HUES48 (cell line): ENCODE data around the gene ITGAD.

Experiments
- H3K27ac ChIP-seq: one replicate; pipeline ENCODE4 v1.7.0; 2013; ENCODE audit warnings: low read depth, low read length, inconsistent platforms
- H3K27me3 ChIP-seq: 2 replicates; pipeline ENCODE4 v1.6.1; 2013; ENCODE audit warnings: mild to moderate bottlenecking, low read length; ENCODE audit not compliant: control insufficient read depth, insufficient read depth
- H3K36me3 ChIP-seq: 2 replicates; pipeline ENCODE4 v1.6.1; 2013; ENCODE audit warnings: low read length; ENCODE audit not compliant: control insufficient read depth, insufficient read depth
- H3K4me1 ChIP-seq: 2 replicates; pipeline ENCODE4 v1.6.1; 2013; ENCODE audit warnings: mild to moderate bottlenecking, low read length; ENCODE audit not compliant: control insufficient read depth, insufficient read depth
- H3K4me3 ChIP-seq: 2 replicates; pipeline ENCODE4 v1.5.1; 2013; ENCODE audit warnings: mild to moderate bottlenecking, low read depth, low read length
- H3K9ac ChIP-seq: 2 replicates; pipeline ENCODE4 v1.6.1; 2013; ENCODE audit warnings: mild to moderate bottlenecking, low read depth, low read length, moderate library complexity
- H3K9me3 ChIP-seq: 2 replicates; pipeline ENCODE4 v1.6.1; 2013; ENCODE audit warnings: low read length; ENCODE audit not compliant: control insufficient read depth, insufficient read depth

Gene ITGAD

GRCh38 chr16:31393056-31393455 is at the start of gene ITGAD:
Gene ITGAD, plus strand, starts transcription at chr16:31393335. Its CDS starts 26 bp downstream, at chr16:31393361.
- Histone ChIP-seq H3K27me3 (no peaks in the 10 kb centered on the region), H3K4me1 (no peaks in the 10 kb centered on the region), H3K36me3 (no peaks in the 10 kb centered on the region), H3K9ac (no peak within 1 kb of the TSS), H3K4me3 (no peak within 1 kb of the TSS), H3K9me3 (no peaks in the 10 kb centered on the region), H3K27ac (no peak within 1 kb of the TSS)

- H3K4me3 ChIP-seq, result no peak overlapping the region
- no peak overlapping the region for H3K27ac ChIP-seq
- no peaks in the 10 kb centered on the region for H3K36me3 ChIP-seq
- H3K4me1 ChIP-seq, result no peaks in the 10 kb centered on the region
- no peaks in the 10 kb centered on the region for H3K9me3 ChIP-seq
- no peak overlapping the region for H3K9ac ChIP-seq
- H3K27me3 ChIP-seq, result no peaks in the 10 kb centered on the region
Observed at GRCh38 chr16:31344712-31345111, 48.4 kb upstream of the ITGAD start.

GRCh38 chr16:31347445-31347844 is 45.7 kb upstream of the ITGAD start:
- Histone ChIP-seq H3K9ac (no peak overlapping the region), H3K36me3 (no peaks in the 10 kb centered on the region), H3K9me3 (no peaks in the 10 kb centered on the region), H3K27ac (no peak overlapping the region), H3K4me1 (no peaks in the 10 kb centered on the region), H3K27me3 (no peaks in the 10 kb centered on the region), H3K4me3 (no peak overlapping the region)

GRCh38 chr16:31348579-31348978 is 44.6 kb upstream of the ITGAD start:
- Histone ChIP-seq H3K27ac (no peak overlapping the region), H3K9ac (no peak overlapping the region), H3K4me1 (no peaks in the 10 kb centered on the region), H3K36me3 (no peaks in the 10 kb centered on the region), H3K9me3 (no peaks in the 10 kb centered on the region), H3K27me3 (no peaks in the 10 kb centered on the region), H3K4me3 (no peak overlapping the region)

GRCh38 chr16:31350275-31351005 is 42.7 kb upstream of the ITGAD start:
- Histone ChIP-seq H3K27me3 (no peaks in the 10 kb centered on the region), H3K9me3 (no peaks in the 10 kb centered on the region), H3K27ac (no peak overlapping the region), H3K9ac (no peak overlapping the region), H3K36me3 (no peaks in the 10 kb centered on the region), H3K4me1 (no peaks in the 10 kb centered on the region), H3K4me3 (no peak overlapping the region)

- H3K27ac ChIP-seq, result no peak overlapping the region
- H3K36me3 ChIP-seq, result no peaks in the 10 kb centered on the region
- H3K9ac ChIP-seq, result no peak overlapping the region
- H3K27me3 ChIP-seq, result no peaks in the 10 kb centered on the region
- no peaks in the 10 kb centered on the region for H3K9me3 ChIP-seq
- H3K4me3 ChIP-seq, result no peak overlapping the region
- H3K4me1 ChIP-seq, result no peaks in the 10 kb centered on the region
Observed at GRCh38 chr16:31351246-31351941, 41.7 kb upstream of the ITGAD start.

GRCh38 chr16:31351942-31352325 is 41.2 kb upstream of the ITGAD start:
- Histone ChIP-seq H3K27ac (no peak overlapping the region), H3K4me1 (no peaks in the 10 kb centered on the region), H3K4me3 (no peak overlapping the region), H3K27me3 (no peaks in the 10 kb centered on the region), H3K9me3 (no peaks in the 10 kb centered on the region), H3K9ac (no peak overlapping the region), H3K36me3 (no peaks in the 10 kb centered on the region)

- no peaks in the 10 kb centered on the region for H3K4me1 ChIP-seq
- H3K36me3 ChIP-seq, result no peaks in the 10 kb centered on the region
- H3K9ac ChIP-seq, result no peak overlapping the region
- no peaks in the 10 kb centered on the region for H3K9me3 ChIP-seq
- H3K4me3 ChIP-seq, result no peak overlapping the region
- no peak overlapping the region for H3K27ac ChIP-seq
- no peaks in the 10 kb centered on the region for H3K27me3 ChIP-seq
Observed at GRCh38 chr16:31352376-31353115, 40.6 kb upstream of the ITGAD start.

- Histone ChIP-seq H3K4me1 (no peaks in the 10 kb centered on the region), H3K27ac (no peak within 1 kb of the TSS), H3K4me3 (no peak within 1 kb of the TSS), H3K27me3 (no peaks in the 10 kb centered on the region), H3K9ac (no peak within 1 kb of the TSS), H3K9me3 (no peaks in the 10 kb centered on the region), H3K36me3 (no peaks in the 10 kb centered on the region)
Observed at GRCh38 chr16:31354394-31355291, 38.5 kb upstream of the ITGAD start, which contains the start of gene ITGAX. Gene ITGAX, plus strand, starts transcription at chr16:31355176. Its CDS starts 79 bp downstream, at chr16:31355255.

GRCh38 chr16:31355431-31356100 is 37.6 kb upstream of the ITGAD start:
- Histone ChIP-seq H3K4me1 (no peaks in the 10 kb centered on the region), H3K9me3 (no peaks in the 10 kb centered on the region), H3K4me3 (no peak overlapping the region), H3K9ac (no peak overlapping the region), H3K36me3 (no peaks in the 10 kb centered on the region), H3K27ac (no peak overlapping the region), H3K27me3 (no peaks in the 10 kb centered on the region)
